ENCODE data around the gene KIF5A.

DNA sequence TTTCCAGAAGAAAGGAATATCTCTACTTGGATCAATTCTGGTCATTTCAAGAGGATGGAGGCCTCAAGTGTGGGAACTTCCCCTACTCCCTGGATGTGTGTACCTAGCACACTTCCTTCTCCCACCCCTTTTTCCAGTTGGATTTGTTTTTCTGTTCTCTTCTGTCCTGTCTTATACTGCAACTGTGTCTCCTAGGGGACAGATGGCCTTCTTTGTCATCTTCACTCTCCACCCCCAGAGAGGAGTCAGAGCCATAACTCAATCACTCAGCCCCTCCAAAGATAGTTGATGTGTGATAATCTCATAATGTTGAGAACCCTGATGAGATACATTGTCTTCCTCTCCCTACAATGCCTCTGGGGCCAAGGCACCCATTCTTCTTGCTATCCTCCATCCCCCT lies 52.7 kb downstream of the KIF5A start:
- TF ChIP-seq, protein P1, sequence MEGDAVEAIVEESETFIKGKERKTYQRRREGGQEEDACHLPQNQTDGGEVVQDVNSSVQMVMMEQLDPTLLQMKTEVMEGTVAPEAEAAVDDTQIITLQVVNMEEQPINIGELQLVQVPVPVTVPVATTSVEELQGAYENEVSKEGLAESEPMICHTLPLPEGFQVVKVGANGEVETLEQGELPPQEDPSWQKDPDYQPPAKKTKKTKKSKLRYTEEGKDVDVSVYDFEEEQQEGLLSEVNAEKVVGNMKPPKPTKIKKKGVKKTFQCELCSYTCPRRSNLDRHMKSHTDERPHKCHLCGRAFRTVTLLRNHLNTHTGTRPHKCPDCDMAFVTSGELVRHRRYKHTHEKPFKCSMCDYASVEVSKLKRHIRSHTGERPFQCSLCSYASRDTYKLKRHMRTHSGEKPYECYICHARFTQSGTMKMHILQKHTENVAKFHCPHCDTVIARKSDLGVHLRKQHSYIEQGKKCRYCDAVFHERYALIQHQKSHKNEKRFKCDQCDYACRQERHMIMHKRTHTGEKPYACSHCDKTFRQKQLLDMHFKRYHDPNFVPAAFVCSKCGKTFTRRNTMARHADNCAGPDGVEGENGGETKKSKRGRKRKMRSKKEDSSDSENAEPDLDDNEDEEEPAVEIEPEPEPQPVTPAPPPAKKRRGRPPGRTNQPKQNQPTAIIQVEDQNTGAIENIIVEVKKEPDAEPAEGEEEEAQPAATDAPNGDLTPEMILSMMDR (IDR thresholded peaks at IDR 0.05): no peak
- TF ChIP-seq EZH2 (IDR thresholded peaks at IDR 0.05; ENCODE audit: borderline replicate concordance, insufficient read depth, low read depth, low read length, poor library complexity, severe bottlenecking): no peak
